Aorta (tissue), 5 donors: ENCODE results near the gene MFNG. TPM values are rescaled to one million over a fixed set of nuclear protein-coding genes. Genes with fewer than 3 reads are reported as not detected.

Experiments
- ATAC-seq: fragments of 200-7000 bp; cut with Tn5 transposase; one replicate; pipeline ENCODE4 v1.9.1; 2022; ENCODE audit warnings: moderate library complexity; ENCODE audit not compliant: low FRiP score
- DNase-seq, 2 donors: peaks; one replicate each; pipeline ENCODE4 v3.0.0-alpha.2; 2020
- H3K27ac ChIP-seq, 2 donors: one replicate each; pipeline ENCODE4 v1.5.1; 2013; ENCODE audit warnings: low read length in 2 of 2, mild to moderate bottlenecking in 2 of 2, moderate library complexity in 2 of 2, control low read depth in 1 of 2, inconsistent platforms in 1 of 2, low read depth in 1 of 2
- H3K27me3 ChIP-seq, 2 donors: one replicate each; pipeline ENCODE4 v1.6.1; 2013; ENCODE audit warnings: control low read depth in 1 of 2, low read length in 1 of 2, mild to moderate bottlenecking in 1 of 2, moderate library complexity in 1 of 2; ENCODE audit not compliant: insufficient read depth in 2 of 2, control insufficient read depth in 1 of 2
- H3K36me3 ChIP-seq, 2 donors: one replicate each; pipeline ENCODE4 v1.6.1; 2013; ENCODE audit warnings: control low read depth in 1 of 2, low read length in 1 of 2, mild to moderate bottlenecking in 1 of 2; ENCODE audit not compliant: insufficient read depth in 2 of 2, control insufficient read depth in 1 of 2
- H3K4me1 ChIP-seq, 2 donors: one replicate each; pipeline ENCODE4 v1.6.1; 2013; ENCODE audit warnings: low read length in 2 of 2, control low read depth in 1 of 2, mild to moderate bottlenecking in 1 of 2, moderate library complexity in 1 of 2; ENCODE audit not compliant: insufficient read depth in 2 of 2, control insufficient read depth in 1 of 2
- H3K4me3 ChIP-seq, 2 donors: one replicate each; pipeline ENCODE4 v1.5.1; 2013; ENCODE audit warnings: low read length in 2 of 2, control low read depth in 1 of 2, mild to moderate bottlenecking in 1 of 2
- H3K9me3 ChIP-seq: one replicate; pipeline ENCODE4 v1.6.1; 2013; ENCODE audit warnings: mild to moderate bottlenecking, low read length; ENCODE audit not compliant: control insufficient read depth
- WGBS, 2 donors: extraction: QIAGEN DNeasy Blood & Tissue Kit; methylation state at CpG; one replicate each; pipeline ENCODE4 v1.1.7; 2013; 5-methylcytosine and 5-hydroxymethylcytosine counted together
- intact Hi-C, 2 donors: fragments of 100-400 bp; cut with DNase I; formaldehyde crosslinking; loops; one replicate each; pipeline versions ENCODE4 v1.14.2 to v1.15.0; 2022
- polyA plus RNA-seq, 2 donors: library from polyadenylated mRNA; stranded (reverse); fragments of 200-250 nt; gene quantifications; one replicate each; pipeline ENCODE4 v1.2.3, GENCODE V29; 2013
- total RNA-seq, 2 donors: library from RNA; stranded (reverse); fragmentation: NEBNext Ultra II Directional; extraction: Animal tissue kit (Norgen Biotek cat#: 25700); gene quantifications; one replicate each; pipeline ENCODE4 v1.2.1, GENCODE V29; 2021
- donor health status: healthy with polysubstance abuse.
- donor health status: Bipolar disorder and iron deficiency.
- donor health status: DM: no; HTN: no; CAD: no.
- donor health status: DM: no; HTN: no; CAD: no.
- donor health status: DM: yes; HTN: yes; CAD: no.

Gene MFNG
- total and polyA plus RNA-seq, 4 donors = 6.7 to 35.4 (median 17.4) TPM

- Histone ChIP-seq H3K27ac (no peak overlapping the region), H3K4me1 (no peaks in the 10 kb centered on the region), H3K9me3 (peaks cover 2% of the 10 kb centered on the region), H3K4me3 (no peak overlapping the region), H3K36me3 (no peaks in the 10 kb centered on the region), H3K27me3 (no peaks in the 10 kb centered on the region)
- no peak for ATAC-seq
- WGBS, 2 donors = 70 to 76% methylated on average over 5 of the region's 5 CpGs
- DNase-seq = no peak
- intact Hi-C loops = no loop called here
These were observed 23.7 kb downstream of the MFNG start for GRCh38 chr22:37462436-37462835.

GRCh38 chr22:37461961-37462360, 24.2 kb downstream of the MFNG start:
- ATAC-seq (peak; percentile 36), DNase-seq (no peak)
- Histone ChIP-seq H3K27ac (no peak overlapping the region), H3K4me3 (no peak overlapping the region), H3K9me3 (peaks cover 2% of the 10 kb centered on the region), H3K27me3 (no peaks in the 10 kb centered on the region), H3K4me1 (no peaks in the 10 kb centered on the region), H3K36me3 (no peaks in the 10 kb centered on the region)
- intact Hi-C loops = no loop called here
- 33 to 37% methylated on average over 6 of the region's 6 CpGs for WGBS, 2 donors

- ATAC-seq (no peak), DNase-seq (no peak)
- WGBS, 2 donors = 65 to 76% methylated on average over 3 of the region's 3 CpGs
- H3K27ac ChIP-seq = no peak overlapping the region
- no peak overlapping the region for H3K4me3 ChIP-seq
- H3K9me3 ChIP-seq = peaks cover 2% of the 10 kb centered on the region
- H3K27me3 ChIP-seq = no peaks in the 10 kb centered on the region
- no peaks in the 10 kb centered on the region for H3K4me1 ChIP-seq
- intact Hi-C loops = no loop called here
- H3K36me3 ChIP-seq = no peaks in the 10 kb centered on the region
These were observed 25.5 kb downstream of the MFNG start for GRCh38 chr22:37460684-37461083.

GRCh38 chr22:37459206-37459605, 27.0 kb downstream of the MFNG start:
- intact Hi-C loops = no loop called here
- WGBS, 2 donors = 41 to 42% methylated on average over 9 of the region's 9 CpGs
- Histone ChIP-seq H3K4me3 (no peak overlapping the region), H3K4me1 (no peaks in the 10 kb centered on the region), H3K36me3 (no peaks in the 10 kb centered on the region), H3K27ac (no peak overlapping the region), H3K27me3 (no peaks in the 10 kb centered on the region), H3K9me3 (no peaks in the 10 kb centered on the region)
- no peak for ATAC-seq
- no peak for DNase-seq

GRCh38 chr22:37457093-37457893, 28.9 kb downstream of the MFNG start:
- H3K27me3 ChIP-seq = no peaks in the 10 kb centered on the region
- DNase-seq (peak in 1 of 2 donors; percentile 71), ATAC-seq (peak; percentile 66)
- 33 to 35% methylated on average over 4 of the region's 4 CpGs for WGBS, 2 donors
- H3K4me3 ChIP-seq = no peak overlapping the region
- H3K27ac ChIP-seq = no peak overlapping the region
- no peaks in the 10 kb centered on the region for H3K9me3 ChIP-seq
- no peaks in the 10 kb centered on the region for H3K4me1 ChIP-seq
- intact Hi-C loops = loop anchor here in 1 of 2 donors (2.0 kb wide), 1 partner anchor 140 kb away; no protein-coding TSS in a partner anchor
- H3K36me3 ChIP-seq = no peaks in the 10 kb centered on the region

- Histone ChIP-seq H3K36me3 (no peaks in the 10 kb centered on the region), H3K27ac (no peak overlapping the region), H3K4me3 (no peak overlapping the region), H3K9me3 (no peaks in the 10 kb centered on the region), H3K4me1 (no peaks in the 10 kb centered on the region), H3K27me3 (no peaks in the 10 kb centered on the region)
- intact Hi-C loops = loop anchor here in 1 of 2 donors (2.0 kb wide), 1 partner anchor 140 kb away; no protein-coding TSS in a partner anchor
- no peak for DNase-seq
- WGBS, 2 donors = 65 to 66% methylated on average over 17 of the region's 17 CpGs
- ATAC-seq = no peak
These were observed 29.8 kb downstream of the MFNG start for GRCh38 chr22:37456346-37456745.

GRCh38 chr22:37455896-37456295, 30.3 kb downstream of the MFNG start:
- Histone ChIP-seq H3K9me3 (no peaks in the 10 kb centered on the region), H3K4me3 (no peak overlapping the region), H3K27me3 (no peaks in the 10 kb centered on the region), H3K36me3 (no peaks in the 10 kb centered on the region), H3K4me1 (no peaks in the 10 kb centered on the region), H3K27ac (no peak overlapping the region)
- no peak for ATAC-seq
- intact Hi-C loops = loop anchor here in 1 of 2 donors (2.0 kb wide), 1 partner anchor 139 kb away; no protein-coding TSS in a partner anchor
- WGBS, 2 donors = 73 to 74% methylated on average over 14 of the region's 14 CpGs
- DNase-seq = no peak

GRCh38 chr22:37454857-37455686, 31.1 kb downstream of the MFNG start:
- Histone ChIP-seq H3K27ac (no peak overlapping the region), H3K4me3 (no peak overlapping the region), H3K36me3 (no peaks in the 10 kb centered on the region), H3K27me3 (no peaks in the 10 kb centered on the region), H3K9me3 (no peaks in the 10 kb centered on the region), H3K4me1 (no peaks in the 10 kb centered on the region)
- ATAC-seq (no peak), DNase-seq (no peak)
- WGBS, 2 donors = 12% methylated on average over 21 of the region's 21 CpGs
- intact Hi-C loops = no loop called here
